Activated naive CD4-positive, alpha-beta T cell treated with Interleukin-2 at 50 U/mL for 16 hours (primary cell): ENCODE results near the gene SCN5A.

ENCODE experiments used
- DNase-seq: peaks from one replicate; pipeline ENCODE4 v3.0.0-alpha.2; 2020

The SCN5A gene

DNA sequence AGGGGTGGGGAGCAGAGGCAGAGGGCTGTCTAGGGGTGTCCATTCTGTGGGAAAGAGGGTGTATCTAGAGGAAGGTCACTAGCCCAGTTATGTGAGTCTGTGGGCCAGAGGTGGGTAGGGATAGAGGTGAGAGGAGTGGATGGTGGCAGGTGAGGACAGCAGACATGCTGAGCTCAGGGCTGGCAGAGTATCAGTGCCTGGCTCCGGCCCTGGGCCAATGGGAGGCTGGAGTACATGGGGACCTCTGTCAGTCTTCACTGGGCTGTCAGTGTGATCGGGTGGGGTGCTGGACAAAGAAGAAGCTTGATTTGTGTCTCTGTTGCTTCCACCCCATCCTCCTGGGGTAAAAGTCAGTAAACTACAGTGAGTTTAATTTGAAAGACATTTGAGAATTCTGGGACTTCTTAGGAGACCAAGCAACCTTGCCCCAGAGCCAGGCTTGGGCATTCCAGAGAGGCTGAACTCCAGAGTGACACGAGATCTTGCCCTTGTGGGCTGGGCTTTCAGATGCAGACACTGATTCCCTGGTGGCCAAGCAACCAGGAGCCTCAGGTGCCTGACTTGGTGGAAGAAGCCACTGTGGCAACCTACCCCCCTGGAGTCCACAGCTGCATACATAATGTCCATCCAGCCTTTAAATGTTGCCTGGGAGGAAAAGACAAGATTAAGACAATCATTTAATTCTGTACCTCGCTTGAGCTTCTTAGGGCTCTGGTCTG is 92.7 kb downstream of the SCN5A start:
- no peak for DNase-seq

- no peak for DNase-seq
These were observed 93.6 kb downstream of the SCN5A start for GRCh38 chr3:38555926-38556325.

GRCh38 chr3:38555149-38555840 is 94.2 kb downstream of the SCN5A start:
- DNase-seq, result no peak

DNA sequence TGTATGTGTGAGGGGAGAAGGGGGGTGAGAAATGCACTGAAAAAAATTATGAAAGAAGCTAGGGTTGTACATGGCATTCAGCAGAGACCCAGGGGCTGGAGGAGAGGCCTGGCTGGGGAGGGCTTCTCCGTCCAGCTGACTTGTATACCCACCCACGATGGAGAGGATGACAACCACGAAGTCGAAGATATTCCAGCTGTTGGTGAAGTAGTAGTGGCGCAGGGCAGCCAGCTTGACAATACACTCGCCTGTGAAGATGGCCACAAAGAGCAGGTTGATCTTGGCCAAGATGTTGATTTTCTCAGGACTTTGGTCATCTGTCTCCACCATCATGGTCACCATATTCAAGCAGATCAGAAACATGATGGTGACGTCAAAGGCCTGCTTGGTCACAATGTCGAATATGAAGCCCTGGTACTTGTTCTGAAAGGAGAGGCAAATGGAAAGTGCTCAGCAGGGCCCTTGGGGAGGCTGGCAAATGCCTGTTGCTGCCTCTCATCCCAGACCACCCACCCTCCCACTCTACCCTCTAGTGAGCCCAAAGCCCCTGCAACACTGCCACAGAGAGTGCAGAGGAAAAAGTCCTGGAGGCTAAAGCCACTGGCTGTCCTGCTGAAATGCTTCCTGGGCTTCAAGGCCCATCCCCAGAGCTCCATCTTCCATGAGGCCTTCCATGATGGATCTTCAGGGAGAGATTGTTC is 95.2 kb downstream of the SCN5A start:
- no peak for DNase-seq

- DNase-seq, result no peak
These were observed 96.4 kb downstream of the SCN5A start for GRCh38 chr3:38553071-38553470.

DNA sequence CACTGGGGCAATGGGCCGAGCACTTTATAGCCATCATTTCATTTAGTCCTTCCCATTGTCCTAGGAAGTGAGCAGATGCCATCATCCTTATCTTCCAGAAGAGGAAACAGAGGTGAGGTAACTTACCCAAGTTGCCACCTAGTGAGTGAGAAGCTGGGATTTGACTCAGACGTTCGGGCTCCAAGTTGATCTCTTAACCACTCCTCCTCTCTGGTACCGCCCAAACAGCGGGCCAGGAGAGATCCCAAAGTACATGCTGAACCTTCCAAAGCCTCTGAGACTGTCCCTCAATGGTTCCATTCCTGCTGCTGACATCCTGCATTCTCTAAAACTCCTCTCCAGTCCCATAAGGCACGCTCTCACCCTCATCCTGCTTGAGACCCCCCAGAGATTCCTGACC is 97.1 kb downstream of the SCN5A start:
- no peak for DNase-seq

- DNase-seq, result no peak
These were observed 98.3 kb downstream of the SCN5A start for GRCh38 chr3:38551026-38551832.

GRCh38 chr3:38549957-38550840 is 99.3 kb downstream of the SCN5A start:
- no peak for DNase-seq

- no peak for DNase-seq
These were observed 100.0 kb downstream of the SCN5A start for GRCh38 chr3:38549486-38549885.

- no peak for DNase-seq
These were observed 100.4 kb downstream of the SCN5A start for GRCh38 chr3:38549082-38549481.

- no peak for DNase-seq
These were observed 101.1 kb downstream of the SCN5A start for GRCh38 chr3:38548154-38548931.

DNA sequence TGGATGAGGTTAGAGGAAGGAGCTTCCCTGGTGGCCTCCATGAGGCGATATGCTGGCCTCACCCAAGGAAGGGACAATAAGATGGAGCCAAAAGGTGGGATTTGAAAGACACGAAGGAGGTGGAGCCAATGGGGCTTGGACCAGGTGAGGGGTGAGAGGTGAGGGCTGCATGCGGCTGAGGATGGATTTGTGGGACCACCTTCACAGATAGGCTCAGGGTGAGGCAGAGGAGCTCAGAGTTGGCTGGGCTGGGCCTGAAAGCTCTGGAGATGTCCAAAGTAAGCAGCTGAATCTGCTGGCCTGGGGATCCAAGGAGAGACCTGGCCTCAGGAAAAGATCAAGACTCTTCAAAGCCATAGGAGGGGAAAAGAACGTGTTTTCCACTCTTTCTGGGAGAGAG is 103.5 kb downstream of the SCN5A start:
- DNase-seq, result no peak

DNA sequence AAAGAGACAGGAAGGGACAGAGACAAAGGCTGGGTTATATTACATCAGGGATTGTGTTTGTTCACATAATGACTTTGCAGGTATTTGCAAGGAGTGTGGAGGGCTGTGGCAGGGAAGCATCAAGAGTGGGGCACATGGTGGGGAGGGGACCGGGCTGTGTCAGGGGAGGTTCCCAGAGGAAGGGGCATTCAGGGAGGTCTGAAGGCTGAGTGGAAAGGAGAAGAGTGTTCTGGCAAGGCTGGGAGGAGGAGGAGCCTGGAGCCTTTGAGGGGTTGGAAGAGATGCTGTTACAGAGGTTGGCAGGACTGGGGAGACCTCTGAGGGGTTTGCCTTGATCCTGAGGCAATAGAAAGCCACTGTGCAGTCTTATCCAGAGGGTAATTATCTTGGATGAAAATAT is 103.9 kb downstream of the SCN5A start:
- DNase-seq, result no peak

- no peak for DNase-seq
These were observed 104.6 kb downstream of the SCN5A start for GRCh38 chr3:38544926-38545325.

DNA sequence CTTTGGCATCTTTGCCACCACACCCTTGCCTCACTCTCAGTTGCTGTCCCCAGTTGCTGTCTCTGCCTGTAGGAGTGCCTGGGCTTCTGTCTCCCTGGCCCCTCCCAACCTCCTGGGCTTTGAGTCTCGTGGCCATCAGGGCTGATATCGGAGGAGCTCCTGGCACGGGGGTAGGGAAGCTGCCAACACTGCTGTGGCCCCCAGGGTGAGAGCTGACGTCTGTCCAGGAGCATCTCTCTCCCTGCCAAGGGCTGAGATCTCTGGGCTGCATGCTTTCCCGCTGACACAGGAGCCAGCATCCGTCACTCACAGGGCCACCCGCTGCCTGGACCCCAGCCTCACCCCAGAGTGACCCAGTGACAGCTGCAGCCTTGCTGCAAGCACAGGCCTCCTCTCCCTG is 105.9 kb downstream of the SCN5A start:
- no peak for DNase-seq

- no peak for DNase-seq
These were observed 106.8 kb downstream of the SCN5A start for GRCh38 chr3:38542401-38543298.

DNA sequence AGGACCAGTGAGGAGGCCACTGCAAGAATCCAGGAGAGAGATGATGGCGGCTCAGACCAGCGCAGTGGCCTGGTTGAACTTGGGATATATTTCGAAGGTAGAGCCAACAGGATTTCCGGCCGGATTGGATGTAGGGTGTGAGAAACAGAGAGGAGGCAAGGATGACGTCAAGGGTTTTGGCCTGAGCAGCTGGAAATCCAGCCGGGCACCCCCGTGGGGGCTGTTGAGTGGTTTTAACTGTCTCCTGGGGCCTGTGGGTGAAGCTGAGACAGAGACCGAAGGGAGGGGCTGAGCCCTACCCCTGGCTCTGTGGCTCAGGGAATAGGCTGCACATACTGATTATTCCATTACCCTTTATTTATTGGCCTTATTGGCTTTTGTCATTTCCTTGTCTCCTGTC is 107.7 kb downstream of the SCN5A start:
- no peak for DNase-seq

- no peak for DNase-seq
These were observed 110.6 kb downstream of the SCN5A start for GRCh38 chr3:38538773-38539353.

GRCh38 chr3:38536671-38537070 is 112.8 kb downstream of the SCN5A start:
- no peak for DNase-seq

DNA sequence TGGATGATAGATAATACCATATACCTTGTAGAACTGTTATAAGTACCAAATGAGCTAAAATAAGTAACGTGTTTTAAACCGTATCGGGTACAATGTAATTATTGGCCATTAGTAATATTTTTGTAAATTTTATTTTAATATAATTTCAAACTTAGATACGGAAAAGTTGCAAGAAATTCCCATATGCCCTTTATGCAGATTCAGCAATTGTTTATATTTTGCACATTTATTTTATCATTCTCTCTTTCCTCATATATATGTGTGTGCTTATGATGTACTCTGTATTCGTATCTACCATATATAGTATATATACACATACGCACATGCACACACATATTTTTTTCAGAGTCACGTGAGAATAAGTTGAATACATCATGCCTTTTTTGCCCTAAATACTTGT is 114.9 kb downstream of the SCN5A start:
- DNase-seq, result no peak
